Ecto neural progenitor cell (in vitro differentiated cells): Measurements from ENCODE around the gene MYH9.

Source experiments
- DNase-seq: peaks from one replicate; pipeline ENCODE4 v3.0.0-alpha.2; 2018; ENCODE audit warnings: low spot score

MYH9 gene

GRCh38 chr22:36367479-36367878 lies 20.3 kb downstream of the MYH9 start:
- DNase-seq: no peak

GRCh38 chr22:36367066-36367465 lies 20.7 kb downstream of the MYH9 start:
- no peak for DNase-seq

GRCh38 chr22:36366291-36366708 lies 21.5 kb downstream of the MYH9 start:
- DNase-seq: no peak

- no peak for DNase-seq
These were observed 22.8 kb downstream of the MYH9 start for GRCh38 chr22:36365020-36365411.

DNA sequence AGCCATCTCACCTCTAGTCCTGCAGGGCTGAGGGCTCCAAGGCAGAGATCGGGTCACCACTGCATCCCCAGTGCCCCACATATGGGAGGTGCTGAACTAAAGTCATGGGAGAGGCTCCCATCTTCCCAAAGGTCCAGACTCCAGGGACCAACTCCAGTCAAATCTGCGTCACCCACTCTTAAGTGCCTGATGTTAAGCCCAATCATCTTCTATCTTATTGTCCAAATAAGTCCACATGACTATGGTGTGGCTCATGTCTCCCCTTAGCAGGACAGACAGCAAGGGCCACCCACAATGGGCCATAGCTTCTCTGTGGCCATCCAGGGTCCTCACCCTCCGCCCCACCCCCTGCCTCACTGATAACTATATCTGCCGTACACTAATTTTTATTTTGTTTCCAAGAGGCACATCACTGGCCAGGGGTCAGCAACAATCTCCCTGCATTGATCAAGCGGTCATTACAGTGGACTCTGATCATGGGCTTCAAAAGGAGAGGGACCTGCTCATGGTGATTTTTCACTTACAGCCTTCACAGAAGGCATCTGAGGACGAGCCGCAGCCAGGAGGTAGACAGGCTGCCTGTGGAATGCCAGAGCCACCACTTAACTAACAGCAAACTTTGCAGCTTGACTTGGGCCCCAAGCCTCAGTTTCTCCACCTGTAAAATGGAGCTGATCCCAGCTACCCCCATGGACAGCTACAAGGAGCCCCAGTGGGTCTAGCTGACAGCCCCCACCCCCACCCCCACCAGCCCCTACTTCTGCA lies 23.3 kb downstream of the MYH9 start:
- DNase-seq: no peak

DNA sequence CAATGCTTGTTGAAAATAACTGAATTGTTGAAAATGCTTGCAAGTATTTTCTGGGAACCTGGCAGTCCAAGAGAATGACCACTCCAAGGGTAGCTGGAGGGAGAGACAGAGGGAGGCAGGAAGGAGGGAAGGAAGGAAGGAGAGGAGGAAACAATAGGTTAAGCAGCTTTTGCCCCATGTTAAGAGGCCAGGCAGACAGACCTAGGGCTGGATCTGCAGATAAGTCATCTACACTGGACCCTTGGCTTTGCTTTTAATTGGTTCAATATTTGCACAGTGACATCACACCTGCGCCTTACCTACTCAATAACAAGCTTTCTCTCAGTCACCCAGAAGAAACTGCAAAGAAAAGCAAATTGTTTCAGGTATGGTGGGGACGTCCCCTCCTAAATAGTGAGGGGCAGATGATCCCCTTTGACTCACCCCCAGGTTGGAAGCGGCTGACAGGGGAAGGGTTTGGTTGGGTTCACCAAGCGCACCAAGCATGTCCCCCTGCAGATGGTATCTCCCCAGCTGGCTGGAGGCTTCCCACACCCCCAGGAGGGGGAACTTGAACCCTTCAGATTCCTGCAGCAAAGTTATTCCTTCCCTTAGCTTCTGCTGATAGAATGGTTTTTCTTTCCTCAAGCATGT lies 24.3 kb downstream of the MYH9 start:
- no peak for DNase-seq

GRCh38 chr22:36362932-36363331 lies 24.8 kb downstream of the MYH9 start:
- DNase-seq: no peak

GRCh38 chr22:36362075-36362474 lies 25.7 kb downstream of the MYH9 start:
- DNase-seq: no peak

- no peak for DNase-seq
These were observed 26.8 kb downstream of the MYH9 start for GRCh38 chr22:36360871-36361383.

DNA sequence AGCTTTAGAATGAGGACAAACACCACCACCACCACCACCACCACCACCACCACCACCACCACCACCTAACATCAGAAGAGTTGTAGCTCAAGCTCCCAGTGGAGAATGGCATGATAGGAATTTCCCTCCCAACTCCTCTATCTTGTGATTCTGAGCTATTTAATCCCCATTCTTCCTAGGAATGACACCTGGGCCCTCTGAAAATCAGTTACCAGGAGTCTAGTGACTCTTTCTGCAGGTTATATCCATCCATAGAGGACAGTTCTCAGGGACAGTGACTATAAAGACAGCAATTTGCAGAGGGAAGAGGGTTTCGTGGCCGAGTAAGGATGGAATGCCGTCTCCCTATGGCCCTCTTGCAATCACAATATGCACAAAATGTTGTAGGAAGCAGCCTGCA lies 27.8 kb downstream of the MYH9 start:
- DNase-seq: no peak

- DNase-seq: no peak
These were observed 28.2 kb downstream of the MYH9 start for GRCh38 chr22:36359470-36359996.

DNA sequence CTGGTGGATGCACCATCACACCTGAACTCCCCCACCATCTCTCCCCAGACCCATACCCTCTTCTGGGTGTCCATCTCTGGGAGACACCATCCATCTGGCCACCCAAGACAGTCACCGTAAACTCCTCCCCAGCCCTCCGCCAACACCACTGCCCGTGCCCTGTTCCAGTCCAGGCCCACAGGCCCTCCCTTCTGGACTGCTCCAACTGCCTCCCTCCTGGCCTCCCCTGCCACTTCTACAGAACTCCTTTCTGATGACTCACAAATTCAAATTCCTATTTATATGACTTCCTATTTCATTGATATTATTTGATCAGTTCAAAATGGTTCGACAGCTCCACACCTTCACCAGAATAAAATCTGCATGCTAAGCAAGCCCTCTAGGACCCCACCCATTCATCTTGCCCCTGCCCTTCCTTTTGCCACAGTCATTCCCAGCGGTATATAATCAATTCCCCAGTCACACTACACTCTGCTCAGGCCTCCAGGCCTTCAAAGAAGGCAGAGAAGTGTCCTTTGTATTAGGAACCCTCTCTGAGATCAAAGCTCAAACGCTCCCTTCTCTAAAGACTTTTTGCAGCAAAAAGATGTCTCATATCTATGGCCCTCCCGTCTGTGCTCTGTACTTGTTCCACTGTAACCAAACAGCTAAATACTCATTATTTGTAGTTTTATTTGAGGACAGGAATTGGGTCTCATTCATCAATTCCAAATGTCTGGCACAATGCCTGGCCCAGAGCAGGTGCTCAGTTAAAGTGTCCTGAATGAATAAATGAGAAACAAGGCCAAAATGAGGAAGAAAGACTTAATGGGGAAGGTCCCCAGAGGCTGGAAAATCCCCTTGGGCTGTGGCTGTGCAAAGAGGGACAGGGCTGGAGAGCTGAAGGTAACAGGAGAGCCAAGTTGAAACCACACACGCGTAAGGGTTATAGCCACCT lies 29.0 kb downstream of the MYH9 start:
- DNase-seq: no peak

- DNase-seq: no peak
These were observed 30.8 kb downstream of the MYH9 start for GRCh38 chr22:36356708-36357624.

DNA sequence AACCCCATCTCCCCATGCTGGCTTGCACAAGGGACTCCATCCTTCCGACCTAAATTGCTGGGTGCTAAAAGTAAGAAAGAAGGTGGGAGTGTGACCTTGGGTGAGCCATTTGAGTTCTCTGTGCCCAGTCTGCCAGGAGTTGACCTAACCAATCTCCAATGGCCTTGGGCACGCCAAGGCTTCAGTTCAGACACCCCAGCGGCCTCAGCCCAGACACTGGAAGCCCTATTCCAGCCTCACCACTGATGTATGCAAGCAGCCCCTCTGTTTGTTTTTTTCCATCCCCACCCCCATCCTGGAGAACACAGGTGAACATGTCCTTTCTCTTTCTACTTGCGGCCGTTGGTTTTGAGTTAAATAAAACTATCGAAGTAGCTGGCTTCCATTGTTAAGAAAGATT lies 31.9 kb downstream of the MYH9 start:
- DNase-seq: no peak

GRCh38 chr22:36355362-36355761 lies 32.4 kb downstream of the MYH9 start:
- no peak for DNase-seq

- no peak for DNase-seq
These were observed 34.8 kb downstream of the MYH9 start for GRCh38 chr22:36352803-36353507.

DNA sequence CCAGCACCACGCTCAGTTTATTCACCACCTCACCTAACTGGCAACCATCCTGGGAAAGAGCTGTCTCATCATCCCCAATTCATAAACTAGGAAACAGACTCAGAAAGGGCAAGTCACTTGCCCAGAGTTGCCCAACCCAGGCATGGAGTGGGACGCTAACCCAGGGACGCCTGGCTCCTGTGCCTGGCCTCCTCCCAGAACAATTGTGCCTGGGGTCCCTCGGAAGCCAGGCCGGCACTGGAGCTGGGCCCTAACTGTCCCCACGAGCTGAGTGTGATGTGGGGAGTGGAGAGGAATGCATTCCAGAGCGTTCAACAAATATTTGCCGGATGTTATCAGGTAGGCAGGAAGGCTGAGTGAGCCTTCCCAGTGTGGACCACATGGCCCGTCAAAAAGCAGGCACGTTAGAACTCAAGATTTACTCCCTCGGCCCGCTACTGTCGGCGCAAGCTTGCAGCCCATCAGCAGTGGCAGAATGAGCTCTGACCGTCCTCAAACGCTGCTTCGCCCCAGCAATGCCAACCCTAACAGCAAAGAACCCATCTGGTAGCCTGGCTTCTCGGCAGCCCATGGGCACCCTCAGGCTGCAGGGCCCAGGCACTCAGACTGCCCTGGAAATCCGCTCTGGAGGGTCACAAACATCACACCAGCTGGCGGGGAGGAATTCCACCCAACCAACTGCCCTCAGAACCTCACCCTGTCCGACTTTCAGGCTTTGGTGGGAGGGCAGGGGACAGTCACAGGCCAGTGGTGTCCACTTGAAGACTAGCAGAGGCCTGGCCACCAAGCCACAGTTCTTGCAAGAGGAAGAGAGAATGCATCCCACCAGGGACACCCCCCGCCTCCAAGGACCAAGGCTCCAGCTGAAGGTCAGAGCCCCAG lies 35.6 kb downstream of the MYH9 start:
- DNase-seq: no peak

DNA sequence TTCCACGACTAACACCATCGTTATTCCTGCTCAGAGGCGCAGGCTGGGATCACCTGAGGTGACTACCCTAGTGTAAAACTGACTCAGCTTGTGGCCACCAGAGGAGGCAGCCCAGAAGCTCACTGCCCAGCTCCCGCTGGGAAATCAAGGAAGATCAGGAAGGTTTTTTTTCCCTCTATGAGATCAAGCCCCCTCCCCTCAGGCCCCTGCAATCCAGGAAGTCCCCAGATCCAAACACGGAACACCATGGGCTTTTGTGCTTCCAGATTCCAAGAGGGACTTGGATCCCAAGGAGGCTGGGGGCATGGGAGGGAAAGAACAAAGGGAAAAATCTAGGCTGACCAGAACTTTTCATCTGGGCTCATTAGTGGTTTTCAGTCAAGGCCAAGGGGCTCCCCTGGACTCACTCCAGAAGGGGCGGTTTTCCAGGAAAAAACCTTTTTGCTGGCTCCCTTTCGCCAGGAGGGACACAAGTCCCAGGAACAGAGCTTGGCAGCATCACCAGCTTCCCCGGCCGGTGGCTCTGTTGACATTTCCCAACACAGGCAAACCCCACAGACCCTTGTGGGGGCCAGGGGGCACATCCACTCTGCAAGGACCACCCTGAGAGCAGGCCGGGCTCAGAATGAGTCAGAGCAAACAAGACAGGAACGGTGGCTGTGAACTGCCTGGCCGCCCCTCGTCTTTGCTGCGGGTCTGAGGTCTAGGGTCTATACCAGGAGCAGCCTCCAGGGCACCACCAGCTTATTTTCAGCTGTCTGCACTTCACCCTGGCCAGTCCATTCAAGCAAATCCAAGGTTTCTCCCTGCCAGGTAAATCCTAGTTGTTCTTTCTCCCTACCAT lies 36.8 kb downstream of the MYH9 start:
- no peak for DNase-seq

- DNase-seq: no peak
These were observed 38.0 kb downstream of the MYH9 start for GRCh38 chr22:36349726-36350125.
